WERI-Rb-1 (cell line): ENCODE data around the gene LBHD2.

ENCODE experiments used
- DNase-seq: peaks from one replicate; pipeline ENCODE4 v3.0.0-alpha.2; 2020
- H3K27ac ChIP-seq: fragments of 250-450 bp; sonication (Bioruptor Pico); 2 replicates; pipeline ENCODE4 v1.5.1; 2020; ENCODE audit warnings: mild to moderate bottlenecking, moderate library complexity
- H3K27me3 ChIP-seq: fragments of 250-450 bp; sonication (Bioruptor Pico); 2 replicates; pipeline ENCODE4 v1.5.1; 2021; ENCODE audit warnings: mild to moderate bottlenecking, low read depth, moderate library complexity; ENCODE audit not compliant: insufficient read depth, severe bottlenecking
- H3K36me3 ChIP-seq: fragments of 250-450 bp; sonication (Bioruptor Pico); 2 replicates; pipeline ENCODE4 v1.5.1; 2020; ENCODE audit warnings: mild to moderate bottlenecking, moderate library complexity
- H3K4me3 ChIP-seq: 2 replicates; pipeline ENCODE4 v1.5.1; 2011; ENCODE audit warnings: low read depth, mild to moderate bottlenecking, control low read depth, low read length
- H3K9me3 ChIP-seq: fragments of 250-450 bp; sonication (Bioruptor Pico); 2 replicates; pipeline ENCODE4 v1.5.1; 2021; ENCODE audit warnings: mild to moderate bottlenecking, moderate library complexity; ENCODE audit not compliant: severe bottlenecking
- CTCF ChIP-seq: IDR thresholded peaks from 2 replicates; pipeline ENCODE4 v1.5.1; 2011; ENCODE audit warnings: low read depth, mild to moderate bottlenecking, control low read depth, inconsistent platforms, low read length

The LBHD2 gene

GRCh38 chr14:103109535-103110441 is 25.8 kb downstream of the LBHD2 start:
- H3K36me3 ChIP-seq, result no peaks in the 10 kb centered on the region
- no peak overlapping the region for H3K4me3 ChIP-seq
- H3K9me3 ChIP-seq, result no peaks in the 10 kb centered on the region
- peak overlapping the region; percentile 73 for H3K27ac ChIP-seq
- H3K27me3 ChIP-seq, result peaks cover under 1% of the 10 kb centered on the region
- peak; percentile 37 for DNase-seq
- no peak for TF ChIP-seq CTCF

GRCh38 chr14:103110681-103111231 is 26.7 kb downstream of the LBHD2 start:
- Histone ChIP-seq H3K4me3 (no peak overlapping the region), H3K9me3 (no peaks in the 10 kb centered on the region), H3K27ac (peak overlapping the region; percentile 73), H3K36me3 (no peaks in the 10 kb centered on the region), H3K27me3 (no peaks in the 10 kb centered on the region)
- DNase-seq, result no peak
- no peak for TF ChIP-seq CTCF

- no peaks in the 10 kb centered on the region for H3K36me3 ChIP-seq
- no peak overlapping the region for H3K4me3 ChIP-seq
- H3K27me3 ChIP-seq, result no peaks in the 10 kb centered on the region
- peak overlapping the region; percentile 73 for H3K27ac ChIP-seq
- no peak for DNase-seq
- TF ChIP-seq CTCF, result no peak
- no peaks in the 10 kb centered on the region for H3K9me3 ChIP-seq
Measured at GRCh38 chr14:103111232-103111868, 27.3 kb downstream of the LBHD2 start.

GRCh38 chr14:103112400-103113243 is 28.6 kb downstream of the LBHD2 start:
- TF ChIP-seq CTCF, result no peak
- peak; percentile 97 for DNase-seq
- Histone ChIP-seq H3K4me3 (no peak overlapping the region), H3K9me3 (no peaks in the 10 kb centered on the region), H3K36me3 (no peaks in the 10 kb centered on the region), H3K27ac (peak overlapping the region; percentile 73), H3K27me3 (no peaks in the 10 kb centered on the region)

GRCh38 chr14:103113303-103113702 is 29.3 kb downstream of the LBHD2 start:
- Histone ChIP-seq H3K36me3 (no peaks in the 10 kb centered on the region), H3K27ac (peak overlapping the region; percentile 73), H3K27me3 (no peaks in the 10 kb centered on the region), H3K4me3 (no peak overlapping the region), H3K9me3 (no peaks in the 10 kb centered on the region)
- no peak for DNase-seq
- TF ChIP-seq CTCF, result no peak
